ENCODE results near the gene A1BG.

DNA sequence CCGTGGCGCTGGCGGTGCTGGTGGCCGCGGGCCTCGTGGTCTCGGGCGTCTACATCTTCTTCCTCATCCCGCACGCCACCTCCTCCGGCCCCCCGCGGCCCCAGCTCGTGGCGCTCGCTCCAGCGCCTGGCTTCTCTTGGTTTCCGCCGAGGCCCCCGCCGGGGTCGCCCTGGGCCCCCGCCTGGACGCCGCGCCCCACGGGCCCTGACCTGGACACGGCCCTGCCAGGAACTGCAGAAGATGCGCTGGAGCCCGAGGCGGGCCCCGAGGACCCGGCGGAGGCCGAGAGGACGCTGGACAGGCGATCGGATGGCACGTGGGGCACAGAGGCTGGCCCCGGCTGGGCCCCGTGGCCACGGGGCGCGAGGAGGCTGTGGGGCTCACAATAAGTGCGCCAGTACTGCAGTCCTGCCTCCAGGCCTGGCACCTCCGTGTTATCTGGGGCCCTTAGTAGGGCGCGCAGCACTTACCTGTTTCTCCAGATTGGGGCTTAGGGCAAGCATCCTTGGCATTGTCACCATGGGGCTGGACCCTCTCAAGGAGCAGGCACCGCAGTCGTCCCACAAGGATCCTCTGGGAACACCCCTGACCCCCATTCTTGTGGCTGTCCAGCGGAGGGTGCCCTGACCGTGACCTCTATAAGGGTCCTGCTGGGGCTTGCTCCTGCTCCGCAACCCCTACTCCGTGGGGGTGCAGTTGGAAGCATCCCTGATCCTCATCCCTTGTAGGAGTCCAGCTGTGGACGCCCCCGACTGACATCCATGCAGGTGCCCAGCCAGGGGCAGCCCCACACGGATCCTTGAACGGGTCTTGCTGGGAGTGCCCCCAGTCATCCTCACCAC lies 43.6 kb upstream of the A1BG start:
- TF ChIP-seq SP1 (IDR thresholded peaks at IDR 0.05) (no peak), ARNT (IDR thresholded peaks at IDR 0.05) (no peak)
